ENCODE results near the gene BPIFB4.
"Not testable (repeated sequence)": the region's sequence is repeated elsewhere in the genome, so short reads cannot be mapped to it uniquely, and the experiment has no call there.

Gene BPIFB4

GRCh38 chr20:33079259-33079658 lies at the start of gene BPIFB4:
BPIFB4 (plus strand) TSS chr20:33079643; CDS start chr20:33081527, 1,884 bp downstream.
- no peak for DNase-seq

- no peak for DNase-seq
Observed at GRCh38 chr20:33030076-33030475, 49.4 kb upstream of the BPIFB4 start.

- no peak for DNase-seq
Observed at GRCh38 chr20:33030569-33030968, 48.9 kb upstream of the BPIFB4 start.

GRCh38 chr20:33031531-33031930 lies 47.9 kb upstream of the BPIFB4 start, which contains the start of gene BPIFB6:
BPIFB6 (plus strand) TSS chr20:33031648; CDS start chr20:33031648, 0 bp downstream.
- no peak for DNase-seq

- no peak for DNase-seq
Observed at GRCh38 chr20:33032555-33032954, 46.9 kb upstream of the BPIFB4 start.

GRCh38 chr20:33033381-33033780 lies 46.1 kb upstream of the BPIFB4 start:
- DNase-seq: no peak

- DNase-seq: no peak
Observed at GRCh38 chr20:33034115-33034514, 45.3 kb upstream of the BPIFB4 start.

GRCh38 chr20:33034901-33035492 lies 44.4 kb upstream of the BPIFB4 start:
- DNase-seq: no peak

- DNase-seq: no peak
Observed at GRCh38 chr20:33037456-33037855, 42.0 kb upstream of the BPIFB4 start.

- DNase-seq: no peak
Observed at GRCh38 chr20:33038243-33038642, 41.2 kb upstream of the BPIFB4 start.

GRCh38 chr20:33042430-33042829 lies 37.0 kb upstream of the BPIFB4 start:
- no peak for DNase-seq

- DNase-seq: no peak
Observed at GRCh38 chr20:33042983-33043730, 36.3 kb upstream of the BPIFB4 start.

GRCh38 chr20:33043731-33044181 lies 35.7 kb upstream of the BPIFB4 start:
- DNase-seq: no peak

GRCh38 chr20:33045129-33045721 lies 34.2 kb upstream of the BPIFB4 start:
- DNase-seq: not testable (repeated sequence)

- no peak for DNase-seq
Observed at GRCh38 chr20:33046412-33046811, 33.0 kb upstream of the BPIFB4 start.

- no peak for DNase-seq
Observed at GRCh38 chr20:33051333-33051732, 28.1 kb upstream of the BPIFB4 start.

GRCh38 chr20:33053291-33054106 lies 25.9 kb upstream of the BPIFB4 start, which contains the start of gene BPIFB3:
BPIFB3 (plus strand) TSS chr20:33053903; CDS start chr20:33055436, 1,533 bp downstream.
- no peak for DNase-seq

GRCh38 chr20:33054381-33054780 lies 25.1 kb upstream of the BPIFB4 start:
- DNase-seq: no peak

GRCh38 chr20:33054791-33055190 lies 24.7 kb upstream of the BPIFB4 start:
- DNase-seq: no peak

- no peak for DNase-seq
Observed at GRCh38 chr20:33059136-33059535, 20.3 kb upstream of the BPIFB4 start.

- DNase-seq: no peak
Observed at GRCh38 chr20:33059741-33060390, 19.6 kb upstream of the BPIFB4 start.

GRCh38 chr20:33061658-33062028 lies 17.8 kb upstream of the BPIFB4 start:
- DNase-seq: no peak

All from NCI-H1048 (cell line).